Neural cell (in vitro differentiated cells): ENCODE results near the gene NUSAP1. TPM values are rescaled to one million over a fixed set of nuclear protein-coding genes. Genes with fewer than 3 reads are reported as not detected.
A peak's percentile ranks its signal among the peaks of the same experiment; 100 is the strongest.

Experiments used
- H2AFZ ChIP-seq: fragments of 200-600, 300-800 bp; sonication (generic), shearing (Covaris generic); 2 replicates; pipeline ENCODE4 v1.6.0; 2014; ENCODE audit warnings: low read depth, mild to moderate bottlenecking, antibody characterized with exemption, low read length, moderate library complexity
- H3F3A ChIP-seq: fragments of 200-600 bp; shearing (Covaris generic); 2 replicates; pipeline ENCODE4 v1.6.1; 2016; ENCODE audit warnings: mild to moderate bottlenecking, moderate library complexity, mixed read lengths, antibody characterized with exemption, low read length; ENCODE audit not compliant: insufficient read depth, poor library complexity, severe bottlenecking
- H3K27ac ChIP-seq: fragments of 200-600, 300-800 bp; sonication (generic), shearing (Covaris generic); 2 replicates; pipeline ENCODE4 v1.5.1; 2014; ENCODE audit warnings: mild to moderate bottlenecking, low read length, moderate library complexity
- H3K27me3 ChIP-seq: fragments of 300-800, 200-600 bp; sonication (generic), shearing (Covaris generic); 2 replicates; pipeline ENCODE4 v1.6.0; 2014; ENCODE audit warnings: mild to moderate bottlenecking, low read depth, low read length, moderate library complexity; ENCODE audit not compliant: insufficient read depth
- H3K36me3 ChIP-seq: fragments of 300-800, 200-600 bp; sonication (generic), shearing (Covaris generic); 2 replicates; pipeline ENCODE4 v1.5.1; 2014; ENCODE audit warnings: mild to moderate bottlenecking, antibody characterized with exemption, low read length, moderate library complexity; ENCODE audit not compliant: insufficient read depth
- H3K4me2 ChIP-seq: fragments of 300-800, 200-600 bp; sonication (generic), shearing (Covaris generic); 2 replicates; pipeline ENCODE4 v1.6.0; 2014; ENCODE audit warnings: mild to moderate bottlenecking, low read length
- H3K4me3 ChIP-seq: fragments of 300-800, 200-600 bp; sonication (generic), shearing (Covaris generic); 2 replicates; pipeline ENCODE4 v1.5.1; 2014; ENCODE audit warnings: mild to moderate bottlenecking, low read length, moderate library complexity
- H3K79me2 ChIP-seq: fragments of 200-600 bp; shearing (Covaris generic); replicated peaks from 2 replicates; pipeline ENCODE4 v1.6.0; 2014; ENCODE audit warnings: mild to moderate bottlenecking, low read length, moderate library complexity; ENCODE audit not compliant: insufficient read depth
- H3K9ac ChIP-seq: fragments of 300-800, 200-600 bp; sonication (generic), shearing (Covaris generic); 2 replicates; pipeline ENCODE4 v1.6.1; 2016; ENCODE audit warnings: mild to moderate bottlenecking, low read length, mixed read lengths
- H3K9me2 ChIP-seq: fragments of 200-600 bp; shearing (Covaris generic); 2 replicates; pipeline ENCODE4 v1.6.1; 2016; ENCODE audit warnings: mild to moderate bottlenecking, low read length, mixed read lengths; ENCODE audit not compliant: insufficient read depth
- H3K9me3 ChIP-seq: fragments of 200-600, 300-800 bp; sonication (generic), shearing (Covaris generic); 2 replicates; pipeline ENCODE4 v1.6.1; 2016; ENCODE audit warnings: mild to moderate bottlenecking, mixed run types, low read length, moderate library complexity, mixed read lengths
- H4K20me1 ChIP-seq: fragments of 200-600 bp; shearing (Covaris generic); 2 replicates; pipeline ENCODE4 v1.6.1; 2016; ENCODE audit warnings: mild to moderate bottlenecking, mixed run types; ENCODE audit not compliant: insufficient read depth
- CTCF ChIP-seq: fragments of 450-650 bp; IDR thresholded peaks from 2 replicates; pipeline ENCODE4 v1.5.1; 2014; ENCODE audit warnings: antibody characterized with exemption, mild to moderate bottlenecking, moderate library complexity; ENCODE audit not compliant: poor library complexity, severe bottlenecking
- EP300 ChIP-seq: fragments of 450-650 bp; conservative IDR thresholded peaks from 2 replicates; pipeline ENCODE4 v1.6.1; 2014; ENCODE audit warnings: antibody characterized with exemption, mild to moderate bottlenecking, moderate library complexity; ENCODE audit not compliant: poor library complexity, severe bottlenecking
- EZH2 ChIP-seq: fragments of 200-600, 300-800 bp; shearing (Covaris generic), sonication (generic); IDR thresholded peaks from 2 replicates; pipeline ENCODE4 v1.6.1; 2014; ENCODE audit warnings: antibody characterized with exemption, low read length, borderline replicate concordance, mild to moderate bottlenecking; ENCODE audit not compliant: insufficient read depth, poor library complexity, severe bottlenecking
- MXI1 ChIP-seq: fragments of 450-650 bp; conservative IDR thresholded peaks from 2 replicates; pipeline ENCODE4 v1.6.1; 2014; ENCODE audit warnings: antibody characterized with exemption, mild to moderate bottlenecking; ENCODE audit not compliant: poor library complexity, severe bottlenecking
- POLR2AphosphoS5 ChIP-seq: IDR thresholded peaks from 2 replicates; pipeline ENCODE4 v1.6.1; 2012
- RAD21 ChIP-seq: fragments of 450-650 bp; conservative IDR thresholded peaks from 2 replicates; pipeline ENCODE4 v1.6.1; 2014; ENCODE audit warnings: antibody characterized with exemption, mild to moderate bottlenecking, moderate library complexity
- REST ChIP-seq: IDR thresholded peaks from 2 replicates; pipeline ENCODE4 v1.6.1; 2012; ENCODE audit warnings: borderline replicate concordance
- SMC3 ChIP-seq: fragments of 450-650 bp; conservative IDR thresholded peaks from 2 replicates; pipeline ENCODE4 v1.6.1; 2014; ENCODE audit warnings: antibody characterized with exemption, mild to moderate bottlenecking, moderate library complexity; ENCODE audit not compliant: poor library complexity
- TAF1 ChIP-seq: IDR thresholded peaks from 2 replicates; pipeline ENCODE4 v1.6.1; 2012; ENCODE audit warnings: low read depth
- polyA plus RNA-seq: library from polyadenylated mRNA; depleted of rRNA; stranded (reverse); fragments of >200 nt; gene quantifications from 2 replicates; pipeline ENCODE4 v1.2.3, GENCODE V29; 2014

Gene NUSAP1
- polyA plus RNA-seq, 1 donor from 2014 or later = 13.6 TPM

- H3K27ac ChIP-seq = no peak overlapping the region
- TF ChIP-seq MXI1 (no peak), RAD21 (no peak)
- H3K79me2 ChIP-seq = peaks cover 19% of the 10 kb centered on the region
These were observed 413 bp downstream of the NUSAP1 start for GRCh38 chr15:41333026-41333562.

GRCh38 chr15:41334293-41335120 lies 1.8 kb downstream of the NUSAP1 start:
- Histone ChIP-seq H3F3A (no peaks in the 10 kb centered on the region), H3K36me3 (no peaks in the 10 kb centered on the region), H3K4me3 (no peak overlapping the region), H3K9ac (no peak overlapping the region), H3K9me3 (no peaks in the 10 kb centered on the region), H3K9me2 (no peaks in the 10 kb centered on the region), H3K79me2 (peaks cover 29% of the 10 kb centered on the region), H4K20me1 (no peaks in the 10 kb centered on the region), H3K27ac (no peak overlapping the region), H3K27me3 (no peaks in the 10 kb centered on the region), H2AFZ (no peak overlapping the region), H3K4me2 (no peak overlapping the region)
- no peak for TF ChIP-seq EZH2

More at GRCh38 chr15:41333026-41333562, 413 bp downstream of the NUSAP1 start:
- Histone ChIP-seq H3K4me2 (peak overlapping the region; percentile 46), H3K36me3 (no peaks in the 10 kb centered on the region), H3K9me2 (no peaks in the 10 kb centered on the region), H3K9ac (no peak overlapping the region), H3K9me3 (no peaks in the 10 kb centered on the region), H4K20me1 (no peaks in the 10 kb centered on the region), H3K4me3 (peak overlapping the region; percentile 84), H3K27me3 (no peaks in the 10 kb centered on the region), H3F3A (no peaks in the 10 kb centered on the region), H2AFZ (peak overlapping the region; percentile 30)

- H3K9me3 ChIP-seq = no peaks in the 10 kb centered on the region
- TF ChIP-seq POLR2AphosphoS5 (no peak), REST (no peak), EZH2 (no peak), TAF1 (no peak), EP300 (no peak), SMC3 (no peak), RAD21 (no peak), CTCF (no peak), MXI1 (no peak)
- no peak overlapping the region for H2AFZ ChIP-seq
- H3K27ac ChIP-seq = no peak overlapping the region
- H3F3A ChIP-seq = no peaks in the 10 kb centered on the region
- H3K79me2 ChIP-seq = peaks cover 30% of the 10 kb centered on the region
- no peaks in the 10 kb centered on the region for H4K20me1 ChIP-seq
- H3K4me2 ChIP-seq = no peak overlapping the region
- no peaks in the 10 kb centered on the region for H3K27me3 ChIP-seq
- no peaks in the 10 kb centered on the region for H3K36me3 ChIP-seq
- no peak overlapping the region for H3K9ac ChIP-seq
- no peak overlapping the region for H3K4me3 ChIP-seq
- H3K9me2 ChIP-seq = no peaks in the 10 kb centered on the region
These were observed 3.9 kb downstream of the NUSAP1 start for GRCh38 chr15:41336549-41336948.
